DND-41 (cell line): ENCODE data around the gene EHMT1.

Experiments
- ATAC-seq: fragments of 200-7000 bp; cut with Tn5 transposase; 3 replicates; pipeline ENCODE4 v1.9.1; 2021; ENCODE audit warnings: low read depth; ENCODE audit not compliant: insufficient read depth
- DNase-seq: peaks from one replicate; pipeline ENCODE4 v3.0.0-alpha.2; 2020
- H2AFZ ChIP-seq: 2 replicates; pipeline ENCODE4 v1.6.0; 2012; ENCODE audit warnings: low read depth, low read length
- H3K27ac ChIP-seq: 2 replicates; pipeline ENCODE4 v1.5.1; 2012; ENCODE audit warnings: low read length, inconsistent platforms
- H3K27me3 ChIP-seq: fragments of 200-600 bp; sonication (generic); 2 replicates; pipeline ENCODE4 v1.6.0; 2012; ENCODE audit warnings: low read length, mild to moderate bottlenecking, inconsistent platforms; ENCODE audit not compliant: insufficient read depth, poor library complexity
- H3K36me3 ChIP-seq: 2 replicates; pipeline ENCODE4 v1.5.1; 2012; ENCODE audit warnings: low read length, inconsistent platforms; ENCODE audit not compliant: insufficient read depth
- H3K4me1 ChIP-seq: 2 replicates; pipeline ENCODE4 v1.5.1; 2012; ENCODE audit warnings: mild to moderate bottlenecking, low read length; ENCODE audit not compliant: insufficient read depth
- H3K4me2 ChIP-seq: 2 replicates; pipeline ENCODE4 v1.6.0; 2012; ENCODE audit warnings: mild to moderate bottlenecking, moderate library complexity, low read length, inconsistent platforms; ENCODE audit not compliant: insufficient read depth
- H3K4me3 ChIP-seq, 2 experiments: fragments of 200-600 bp in 1 of 2; shearing (Covaris generic) in 1 of 2; 2 replicates each; pipeline ENCODE4 v1.5.1; 2012 to 2016; ENCODE audit warnings: inconsistent platforms in 2 of 2, low read length in 2 of 2, mild to moderate bottlenecking in 2 of 2, low read depth in 1 of 2, moderate library complexity in 1 of 2
- H3K79me2 ChIP-seq: 2 replicates; pipeline ENCODE4 v1.6.0; 2012; ENCODE audit warnings: low read length, inconsistent platforms; ENCODE audit not compliant: insufficient read depth
- H3K9ac ChIP-seq: 2 replicates; pipeline ENCODE4 v1.6.0; 2012; ENCODE audit warnings: low read depth, mild to moderate bottlenecking, inconsistent platforms, low read length, moderate library complexity
- H3K9me3 ChIP-seq: 2 replicates; pipeline ENCODE4 v1.5.1; 2012; ENCODE audit warnings: low read length, moderate library complexity, mild to moderate bottlenecking, inconsistent platforms; ENCODE audit not compliant: insufficient read depth, severe bottlenecking
- H4K20me1 ChIP-seq: 2 replicates; pipeline ENCODE4 v1.6.0; 2012; ENCODE audit warnings: low read length; ENCODE audit not compliant: insufficient read depth
- EZH2 ChIP-seq: IDR thresholded peaks from 3 replicates; pipeline ENCODE4 v1.6.1; 2012; ENCODE audit warnings: borderline replicate concordance, low read depth, mild to moderate bottlenecking, moderate library complexity, low read length, inconsistent platforms; ENCODE audit not compliant: severe bottlenecking
- TF ChIP-seq, protein P1 (sequence below): IDR thresholded peaks from 2 replicates; pipeline ENCODE4 v1.5.1; 2012; ENCODE audit warnings: borderline replicate concordance, low read length, moderate library complexity, mild to moderate bottlenecking; ENCODE audit not compliant: poor library complexity, severe bottlenecking; ENCODE audit errors: extremely low read depth

Gene EHMT1

GRCh38 chr9:137632230-137633161 is 13.7 kb downstream of the EHMT1 start:
- ATAC-seq (no peak), DNase-seq (no peak)
- Histone ChIP-seq H3K9me3 (no peaks in the 10 kb centered on the region), H2AFZ (no peak overlapping the region), H3K4me1 (peaks cover 12% of the 10 kb centered on the region), H4K20me1 (peaks cover 51% of the 10 kb centered on the region), H3K79me2 (peaks cover 91% of the 10 kb centered on the region), H3K9ac (no peak overlapping the region), H3K27ac (no peak overlapping the region), H3K27me3 (no peaks in the 10 kb centered on the region), H3K36me3 (no peaks in the 10 kb centered on the region), H3K4me3 (no peak overlapping the region), H3K4me2 (no peak overlapping the region)
- no peak for TF ChIP-seq EZH2
- TF ChIP-seq, protein P1, sequence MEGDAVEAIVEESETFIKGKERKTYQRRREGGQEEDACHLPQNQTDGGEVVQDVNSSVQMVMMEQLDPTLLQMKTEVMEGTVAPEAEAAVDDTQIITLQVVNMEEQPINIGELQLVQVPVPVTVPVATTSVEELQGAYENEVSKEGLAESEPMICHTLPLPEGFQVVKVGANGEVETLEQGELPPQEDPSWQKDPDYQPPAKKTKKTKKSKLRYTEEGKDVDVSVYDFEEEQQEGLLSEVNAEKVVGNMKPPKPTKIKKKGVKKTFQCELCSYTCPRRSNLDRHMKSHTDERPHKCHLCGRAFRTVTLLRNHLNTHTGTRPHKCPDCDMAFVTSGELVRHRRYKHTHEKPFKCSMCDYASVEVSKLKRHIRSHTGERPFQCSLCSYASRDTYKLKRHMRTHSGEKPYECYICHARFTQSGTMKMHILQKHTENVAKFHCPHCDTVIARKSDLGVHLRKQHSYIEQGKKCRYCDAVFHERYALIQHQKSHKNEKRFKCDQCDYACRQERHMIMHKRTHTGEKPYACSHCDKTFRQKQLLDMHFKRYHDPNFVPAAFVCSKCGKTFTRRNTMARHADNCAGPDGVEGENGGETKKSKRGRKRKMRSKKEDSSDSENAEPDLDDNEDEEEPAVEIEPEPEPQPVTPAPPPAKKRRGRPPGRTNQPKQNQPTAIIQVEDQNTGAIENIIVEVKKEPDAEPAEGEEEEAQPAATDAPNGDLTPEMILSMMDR, result no peak

DNA sequence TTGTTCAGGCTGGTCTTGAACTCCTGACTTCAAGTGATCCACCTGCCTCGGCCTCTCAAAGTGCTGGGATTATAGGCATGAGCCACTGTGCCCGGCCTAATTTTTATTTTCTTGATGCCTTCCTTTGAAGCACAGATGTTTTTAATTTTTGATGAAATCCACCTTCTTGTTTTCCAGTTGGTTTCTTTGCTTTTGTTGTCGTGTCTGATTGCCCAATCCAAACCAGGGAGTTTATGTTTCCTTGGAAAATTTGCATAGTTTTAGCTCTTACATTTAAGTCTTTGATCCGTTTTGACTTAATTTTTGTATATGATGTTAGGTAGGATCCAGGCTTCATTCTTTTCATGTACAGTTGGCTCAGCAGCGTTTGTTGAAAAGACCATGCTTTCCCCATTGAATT is 15.2 kb downstream of the EHMT1 start:
- peaks cover 45% of the 10 kb centered on the region for H4K20me1 ChIP-seq
- no peak overlapping the region for H3K4me2 ChIP-seq
- no peaks in the 10 kb centered on the region for H3K36me3 ChIP-seq

DNA sequence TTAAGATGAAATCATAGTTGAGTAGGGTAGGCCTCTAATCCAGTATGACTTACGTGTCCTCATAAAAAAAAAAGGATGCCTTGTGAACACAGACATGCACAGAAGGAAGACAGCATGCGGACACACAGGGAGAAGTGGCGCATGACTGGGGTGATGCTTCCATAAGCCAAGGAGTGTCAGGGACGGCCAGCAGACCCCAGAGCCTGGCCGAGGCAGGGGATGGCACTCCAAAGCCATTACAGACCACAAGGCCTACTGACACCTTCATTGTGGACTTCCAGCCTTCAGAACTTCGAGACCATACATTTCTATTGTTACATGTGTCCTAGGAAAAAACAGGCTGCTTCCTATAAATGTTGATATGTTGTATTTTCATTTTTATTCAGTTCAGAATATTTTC is 19.9 kb downstream of the EHMT1 start:
- H3K4me1 ChIP-seq, result 0 out of 2 replicates have a peak, but pooled peaks cover 3% of the 10 kb centered on the region
- 0 out of 2 replicates have a peak overlapping the region, but pooled peaks have one; percentile 35 for H3K4me2 ChIP-seq
- DNase-seq, result no peak
- no peak overlapping the region for H3K27ac ChIP-seq
- H3K9me3 ChIP-seq, result no peaks in the 10 kb centered on the region
- ATAC-seq, result no peak
- no peak for TF ChIP-seq EZH2
- TF ChIP-seq, protein P1, result no peak
- no peak overlapping the region for H3K9ac ChIP-seq
- peaks cover 47% of the 10 kb centered on the region for H4K20me1 ChIP-seq
- H3K27me3 ChIP-seq, result no peaks in the 10 kb centered on the region
- H3K36me3 ChIP-seq, result peaks cover 10% of the 10 kb centered on the region
- H2AFZ ChIP-seq, result no peak overlapping the region
- H3K4me3 ChIP-seq, result no peak overlapping the region
- H3K79me2 ChIP-seq, result peaks cover 91% of the 10 kb centered on the region

More for the DNA sequence above, 15.2 kb downstream of the EHMT1 start:
- Histone ChIP-seq H3K27ac (no peak overlapping the region), H3K27me3 (no peaks in the 10 kb centered on the region), H3K79me2 (peaks cover 91% of the 10 kb centered on the region), H3K4me3 (no peak overlapping the region), H3K4me1 (0 out of 2 replicates have a peak, but pooled peaks cover 3% of the 10 kb centered on the region), H2AFZ (no peak overlapping the region), H3K9me3 (no peaks in the 10 kb centered on the region), H3K9ac (no peak overlapping the region)
- ATAC-seq, result no peak
- DNase-seq, result no peak
- no peak for TF ChIP-seq EZH2
- TF ChIP-seq, protein P1, result no peak
